A673 (cell line): Measurements from ENCODE around the gene PATJ. TPM values are rescaled to one million over a fixed set of nuclear protein-coding genes. Genes with fewer than 3 reads are reported as not detected.

Experiments
- BruUV-seq: library from RNA; stranded (reverse); fragments of 400-500 nt; replicated peaks from 2 replicates; lab custom pipeline; 2021; lab: Mats Ljungman, UMichigan
- CTCF ChIA-PET: fragments of 300-600 bp; sonication (Branson Sonifier 250); formaldehyde crosslinking; loops from one replicate; lab custom pipeline; 2022; ENCODE audit warnings: antibody characterized with exemption; lab: Charles Lee
- POLR2A ChIA-PET: fragments of 300-600 bp; sonication (Branson Sonifier 250); formaldehyde crosslinking; loops from one replicate; lab custom pipeline; 2022; ENCODE audit warnings: antibody characterized with exemption; ENCODE audit not compliant: low non-redundant PET; lab: Charles Lee
- DNase-seq: peaks from one replicate; pipeline ENCODE4 v3.0.0-alpha.2; 2015; ENCODE audit warnings: low spot score
- H3K27ac ChIP-seq: fragments of 200-600 bp; sonication (generic); 2 replicates; pipeline ENCODE4 v1.5.1; 2016; ENCODE audit warnings: mixed run types, low read depth, mild to moderate bottlenecking, mixed read lengths, antibody characterized with exemption, low read length; ENCODE audit not compliant: poor library complexity, severe bottlenecking
- H3K27me3 ChIP-seq: fragments of 200-600 bp; sonication (generic); replicated peaks from 2 replicates; pipeline ENCODE4 v1.6.1; 2017; ENCODE audit warnings: mixed run types, low read depth, mild to moderate bottlenecking, mixed read lengths, antibody characterized with exemption, low read length; ENCODE audit not compliant: insufficient read depth, poor library complexity
- H3K36me3 ChIP-seq: fragments of 200-600 bp; sonication (generic); 2 replicates; pipeline ENCODE4 v1.6.1; 2016; ENCODE audit warnings: mixed run types, mild to moderate bottlenecking, mixed read lengths, antibody characterized with exemption, low read length; ENCODE audit not compliant: insufficient read depth, poor library complexity, severe bottlenecking
- H3K4me1 ChIP-seq: fragments of 200-600 bp; sonication (generic); 2 replicates; pipeline ENCODE4 v1.6.1; 2017; ENCODE audit warnings: mixed run types, mild to moderate bottlenecking, mixed read lengths, antibody characterized with exemption, low read length; ENCODE audit not compliant: insufficient read depth, poor library complexity, severe bottlenecking
- H3K4me3 ChIP-seq: fragments of 200-600 bp; sonication (generic); 2 replicates; pipeline ENCODE4 v1.5.1; 2016; ENCODE audit warnings: low read depth, mixed run types, mild to moderate bottlenecking, mixed read lengths, low read length; ENCODE audit not compliant: poor library complexity, severe bottlenecking
- H3K9me3 ChIP-seq: fragments of 200-600 bp; sonication (generic); 2 replicates; pipeline ENCODE4 v1.6.1; 2016; ENCODE audit warnings: mixed run types, low read depth, mild to moderate bottlenecking, mixed read lengths, antibody characterized with exemption, low read length; ENCODE audit not compliant: poor library complexity, severe bottlenecking
- CTCF ChIP-seq: fragments of 300-800, 200-600 bp; sonication (generic); conservative IDR thresholded peaks from 2 replicates; pipeline ENCODE4 v1.5.1; 2017; ENCODE audit warnings: low read depth, mild to moderate bottlenecking, antibody characterized with exemption, low read length, moderate library complexity, mixed read lengths
- EZH2 ChIP-seq: fragments of 200-600 bp; sonication (generic); IDR thresholded peaks from 2 replicates; pipeline ENCODE4 v1.6.1; 2017; ENCODE audit warnings: borderline replicate concordance, low read depth, mild to moderate bottlenecking, mixed read lengths, antibody characterized with exemption, low read length; ENCODE audit not compliant: poor library complexity, severe bottlenecking
- intact Hi-C: fragments of 100-400 bp; cut with micrococcal nuclease; formaldehyde crosslinking; loops from one replicate; pipeline ENCODE4 v1.10.0; 2022; ENCODE audit not compliant: unreplicated experiment
- total RNA-seq: library from RNA; stranded (reverse); gene quantifications from 2 replicates; pipeline ENCODE4 v1.2.3, GENCODE V29; 2021

PATJ gene
- total RNA-seq, 1 experiment from 2014 or later = 6.6 TPM

GRCh38 chr1:61781151-61781550, 38.9 kb downstream of the PATJ start:
- CTCF ChIA-PET = no interaction called here
- no peak for DNase-seq
- POLR2A ChIA-PET = interaction anchor here (0.5 to 0.7 kb wide), 2 partner anchors 11 to 148 kb away, joined by 5 to 12 read pairs; no protein-coding TSS in a partner anchor
- H3K4me3 ChIP-seq = no peak overlapping the region
- H3K9me3 ChIP-seq = no peaks in the 10 kb centered on the region
- BruUV-seq = no TSS peak
- H3K36me3 ChIP-seq = no peaks in the 10 kb centered on the region
- no peaks in the 10 kb centered on the region for H3K4me1 ChIP-seq
- intact Hi-C loops = no loop called here
- TF ChIP-seq CTCF (no peak), EZH2 (no peak)
- no peak overlapping the region for H3K27ac ChIP-seq
- no peaks in the 10 kb centered on the region for H3K27me3 ChIP-seq

GRCh38 chr1:61782771-61783170, 40.5 kb downstream of the PATJ start:
- Histone ChIP-seq H3K9me3 (no peaks in the 10 kb centered on the region), H3K4me1 (no peaks in the 10 kb centered on the region), H3K36me3 (no peaks in the 10 kb centered on the region), H3K27ac (no peak overlapping the region), H3K4me3 (no peak overlapping the region), H3K27me3 (no peaks in the 10 kb centered on the region)
- no TSS peak for BruUV-seq
- no peak for DNase-seq
- TF ChIP-seq CTCF = no peak
- TF ChIP-seq EZH2 = no peak
- ChIA-PET CTCF (no interaction called here), POLR2A (no interaction called here)
- intact Hi-C loops = no loop called here

- TF ChIP-seq EZH2 = no peak
- TF ChIP-seq CTCF = no peak
- no peak overlapping the region for H3K27ac ChIP-seq
- no peaks in the 10 kb centered on the region for H3K27me3 ChIP-seq
- CTCF ChIA-PET = no interaction called here
- H3K4me3 ChIP-seq = no peak overlapping the region
- H3K36me3 ChIP-seq = no peaks in the 10 kb centered on the region
- intact Hi-C loops = no loop called here
- DNase-seq = no peak
- POLR2A ChIA-PET = no interaction called here
- BruUV-seq = no TSS peak
- H3K4me1 ChIP-seq = no peaks in the 10 kb centered on the region
- no peaks in the 10 kb centered on the region for H3K9me3 ChIP-seq
These were observed 42.4 kb downstream of the PATJ start for GRCh38 chr1:61784726-61785125.
